ENCODE data around the gene SIDT2.

Gene SIDT2

DNA sequence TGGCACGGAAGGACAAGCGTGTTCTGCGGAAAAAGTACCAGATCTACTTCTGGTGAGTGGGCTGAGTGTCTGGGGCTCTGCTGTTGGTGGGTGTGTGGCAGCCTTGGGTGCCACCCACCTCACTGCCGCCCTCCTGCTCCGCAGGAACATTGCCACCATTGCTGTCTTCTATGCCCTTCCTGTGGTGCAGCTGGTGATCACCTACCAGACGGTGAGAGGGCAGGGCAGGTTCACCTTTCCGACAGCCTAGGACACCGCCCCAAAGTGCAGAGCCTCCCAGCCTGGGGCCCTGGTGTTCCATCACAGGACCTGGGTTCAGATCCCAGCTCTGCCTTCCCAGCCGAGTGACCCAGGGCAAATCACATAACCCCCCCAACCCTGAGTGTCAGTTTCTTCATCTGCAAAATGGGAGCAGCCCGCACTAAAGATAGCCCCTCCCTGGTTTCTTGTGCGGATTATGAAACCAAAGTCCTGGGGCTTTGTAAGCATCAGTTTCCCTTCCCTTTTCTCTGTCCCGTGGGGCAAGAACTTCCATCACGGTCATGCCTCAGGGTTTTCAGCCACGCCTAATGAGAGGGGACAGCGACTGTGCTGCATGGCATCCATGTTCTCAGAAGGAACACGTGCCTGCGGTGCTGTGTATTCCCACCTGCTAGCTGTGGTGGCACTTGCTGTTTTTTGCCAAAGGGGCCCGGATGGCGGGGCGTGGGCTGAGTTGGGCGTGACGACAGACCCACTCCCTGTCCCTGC, 10.8 kb downstream of the SIDT2 start:
- DNase-seq (ENCODE audit: low spot score) = no peak

DNA sequence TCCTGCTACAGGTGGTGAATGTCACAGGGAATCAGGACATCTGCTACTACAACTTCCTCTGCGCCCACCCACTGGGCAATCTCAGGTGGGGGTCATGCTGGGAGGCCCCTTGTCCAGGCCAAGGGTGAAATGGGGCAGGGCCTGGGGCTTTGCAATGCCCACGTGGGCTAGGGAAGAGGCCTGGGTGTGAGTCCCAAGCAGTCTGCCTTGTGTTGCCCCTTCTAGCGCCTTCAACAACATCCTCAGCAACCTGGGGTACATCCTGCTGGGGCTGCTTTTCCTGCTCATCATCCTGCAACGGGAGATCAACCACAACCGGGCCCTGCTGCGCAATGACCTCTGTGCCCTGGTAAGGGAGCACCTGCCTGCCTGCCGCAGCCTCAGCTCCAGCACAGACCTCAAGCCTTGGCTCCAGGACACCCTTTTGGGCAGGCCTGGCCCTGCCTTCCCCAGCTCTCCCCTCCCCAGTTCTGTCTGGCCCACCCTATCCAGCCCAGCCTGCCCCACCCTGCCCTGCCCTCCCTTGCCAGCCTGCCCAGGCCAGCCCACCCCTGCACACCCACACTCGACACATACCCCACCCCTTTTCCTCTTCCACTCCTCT, 11.5 kb downstream of the SIDT2 start:
- no peak for DNase-seq (ENCODE audit: low spot score)

DNA sequence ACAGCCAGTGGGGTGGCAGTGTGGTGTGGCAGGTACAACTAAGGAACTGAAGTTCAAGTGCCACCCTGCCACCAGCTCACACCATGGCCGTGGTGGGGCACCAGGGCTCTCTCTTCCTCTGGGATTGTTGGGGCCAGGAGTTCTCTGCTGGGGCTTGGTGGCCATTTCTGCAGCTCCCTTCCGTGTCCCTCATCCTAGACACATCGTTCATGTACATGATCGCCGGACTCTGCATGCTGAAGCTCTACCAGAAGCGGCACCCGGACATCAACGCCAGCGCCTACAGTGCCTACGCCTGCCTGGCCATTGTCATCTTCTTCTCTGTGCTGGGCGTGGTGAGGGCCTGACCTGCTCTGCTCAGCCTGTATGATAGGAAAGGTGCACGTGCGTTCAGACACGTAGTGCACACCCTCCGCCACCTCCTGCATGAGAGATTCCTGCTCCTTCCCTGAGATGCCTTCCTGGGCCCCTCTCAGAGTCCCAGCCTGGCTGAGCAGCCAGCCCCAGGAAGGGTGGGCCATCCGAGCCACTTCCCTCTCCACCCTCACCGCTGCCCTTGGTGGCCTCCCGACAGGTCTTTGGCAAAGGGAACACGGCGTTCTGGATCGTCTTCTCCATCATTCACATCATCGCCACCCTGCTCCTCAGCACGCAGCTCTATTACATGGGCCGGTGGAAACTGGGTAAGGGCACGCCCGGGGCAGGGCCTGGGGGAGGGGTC, 13.3 kb downstream of the SIDT2 start:
- DNase-seq (ENCODE audit: low spot score) = no peak

DNA sequence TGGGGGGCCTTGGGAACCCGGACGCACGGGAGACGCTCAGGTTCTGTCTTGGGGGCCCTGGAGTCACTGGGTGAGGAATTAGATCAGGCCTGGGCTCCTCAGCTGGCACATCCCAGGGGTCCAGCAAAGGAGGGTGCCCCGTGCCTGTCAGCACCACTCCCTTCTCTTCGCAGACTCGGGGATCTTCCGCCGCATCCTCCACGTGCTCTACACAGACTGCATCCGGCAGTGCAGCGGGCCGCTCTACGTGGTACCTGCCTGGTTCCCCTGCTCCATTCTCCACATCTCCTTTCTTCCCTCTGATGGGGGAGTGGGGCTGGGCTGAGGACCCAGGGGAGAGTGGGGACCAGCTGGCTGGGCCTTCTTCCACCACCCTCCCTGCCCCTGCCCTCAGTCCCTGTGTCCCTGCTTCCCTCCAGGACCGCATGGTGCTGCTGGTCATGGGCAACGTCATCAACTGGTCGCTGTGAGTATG, 13.9 kb downstream of the SIDT2 start:
- no peak for DNase-seq (ENCODE audit: low spot score)

DNA sequence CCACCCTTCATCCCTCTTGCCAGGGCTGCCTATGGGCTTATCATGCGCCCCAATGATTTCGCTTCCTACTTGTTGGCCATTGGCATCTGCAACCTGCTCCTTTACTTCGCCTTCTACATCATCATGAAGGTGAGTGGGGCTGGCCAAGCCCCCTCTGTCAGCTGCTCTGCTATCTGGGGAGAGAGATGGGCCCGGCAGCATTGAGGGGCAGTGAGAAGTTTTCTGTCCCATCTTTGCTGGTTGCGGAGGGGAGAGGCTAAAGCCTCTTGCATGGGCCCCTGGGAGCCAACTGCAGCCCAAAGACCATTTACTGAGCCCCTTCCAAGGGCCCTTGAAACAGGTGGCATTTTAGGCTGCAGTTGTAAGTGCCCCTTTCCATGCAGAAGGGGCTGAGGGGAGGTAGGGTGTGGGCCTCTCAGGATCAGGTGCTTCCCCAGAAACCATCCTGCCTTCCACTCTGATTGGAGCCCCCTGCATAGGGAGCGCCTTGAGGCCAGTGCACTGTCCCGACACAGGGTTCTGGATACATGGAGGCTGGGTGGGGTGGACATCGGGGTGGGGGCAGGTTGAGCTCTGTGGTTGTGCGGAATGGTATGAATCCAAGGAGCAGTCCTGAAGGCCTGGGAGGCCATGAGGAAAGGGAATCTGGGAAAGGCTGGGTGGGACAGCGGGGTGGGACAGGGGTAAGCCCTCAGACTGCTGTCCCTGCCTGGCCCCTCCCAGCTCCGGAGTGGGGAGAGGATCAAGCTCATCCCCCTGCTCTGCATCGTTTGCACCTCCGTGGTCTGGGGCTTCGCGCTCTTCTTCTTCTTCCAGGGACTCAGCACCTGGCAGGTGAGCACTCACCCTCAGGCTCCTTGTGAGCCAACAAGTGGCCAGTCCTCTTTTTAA, 14.8 kb downstream of the SIDT2 start:
- no peak for DNase-seq (ENCODE audit: low spot score)

DNA sequence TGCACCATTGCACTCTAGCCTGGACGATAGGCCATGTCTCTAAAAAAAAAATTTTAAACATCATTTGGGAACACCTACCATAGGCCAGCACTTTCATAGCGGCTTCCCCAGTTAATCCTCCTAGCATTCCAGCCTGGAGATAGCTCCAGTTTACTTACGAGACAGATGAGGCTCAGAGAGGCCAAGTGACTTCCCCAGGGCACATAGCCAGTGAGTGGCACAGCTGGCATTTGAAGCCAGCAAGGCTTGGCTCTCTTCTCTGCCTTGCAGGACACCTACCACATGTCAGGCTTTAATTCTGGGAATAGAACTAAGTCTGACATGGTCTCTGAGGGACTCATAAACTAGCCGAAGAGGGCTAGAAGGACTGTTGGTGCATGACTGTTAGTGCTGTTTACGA, 15.7 kb downstream of the SIDT2 start:
- DNase-seq (ENCODE audit: low spot score) = no peak

DNA sequence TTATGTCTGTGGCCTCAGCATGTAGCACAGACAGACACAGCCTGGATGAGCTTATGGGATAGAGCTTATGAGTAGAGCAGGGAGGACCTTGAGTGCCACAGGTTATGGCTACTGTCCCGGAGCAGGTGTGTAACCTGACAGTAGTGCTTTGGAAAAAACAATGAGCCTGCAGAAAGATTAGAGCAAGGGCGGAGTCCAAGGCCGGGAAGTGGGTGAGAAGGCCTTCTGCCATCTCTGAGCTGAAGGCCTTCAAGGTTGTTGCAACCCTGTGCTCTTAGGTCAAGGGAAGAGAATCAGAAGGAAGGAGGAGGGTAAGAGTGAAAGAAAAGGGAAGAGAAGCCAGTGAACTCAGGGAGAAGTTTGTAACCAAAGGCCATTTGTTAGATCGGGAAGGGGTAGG, 16.7 kb downstream of the SIDT2 start:
- no peak for DNase-seq (ENCODE audit: low spot score)

DNA sequence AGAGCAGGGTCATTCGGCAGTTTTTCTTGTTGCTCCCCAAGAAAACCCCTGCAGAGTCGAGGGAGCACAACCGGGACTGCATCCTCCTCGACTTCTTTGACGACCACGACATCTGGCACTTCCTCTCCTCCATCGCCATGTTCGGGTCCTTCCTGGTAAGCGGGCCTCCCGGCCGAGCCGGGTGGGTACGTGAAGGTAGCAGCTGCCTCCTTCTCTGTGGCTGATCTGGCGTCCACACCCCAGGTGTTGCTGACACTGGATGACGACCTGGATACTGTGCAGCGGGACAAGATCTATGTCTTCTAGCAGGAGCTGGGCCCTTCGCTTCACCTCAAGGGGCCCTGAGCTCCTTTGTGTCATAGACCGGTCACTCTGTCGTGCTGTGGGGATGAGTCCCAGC, 17.2 kb downstream of the SIDT2 start:
- no peak for DNase-seq (ENCODE audit: low spot score)

DNA sequence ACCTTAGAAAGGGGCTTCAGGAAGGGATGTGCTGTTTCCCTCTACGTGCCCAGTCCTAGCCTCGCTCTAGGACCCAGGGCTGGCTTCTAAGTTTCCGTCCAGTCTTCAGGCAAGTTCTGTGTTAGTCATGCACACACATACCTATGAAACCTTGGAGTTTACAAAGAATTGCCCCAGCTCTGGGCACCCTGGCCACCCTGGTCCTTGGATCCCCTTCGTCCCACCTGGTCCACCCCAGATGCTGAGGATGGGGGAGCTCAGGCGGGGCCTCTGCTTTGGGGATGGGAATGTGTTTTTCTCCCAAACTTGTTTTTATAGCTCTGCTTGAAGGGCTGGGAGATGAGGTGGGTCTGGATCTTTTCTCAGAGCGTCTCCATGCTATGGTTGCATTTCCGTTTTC, 18.5 kb downstream of the SIDT2 start:
- DNase-seq (ENCODE audit: low spot score) = no peak

DNA sequence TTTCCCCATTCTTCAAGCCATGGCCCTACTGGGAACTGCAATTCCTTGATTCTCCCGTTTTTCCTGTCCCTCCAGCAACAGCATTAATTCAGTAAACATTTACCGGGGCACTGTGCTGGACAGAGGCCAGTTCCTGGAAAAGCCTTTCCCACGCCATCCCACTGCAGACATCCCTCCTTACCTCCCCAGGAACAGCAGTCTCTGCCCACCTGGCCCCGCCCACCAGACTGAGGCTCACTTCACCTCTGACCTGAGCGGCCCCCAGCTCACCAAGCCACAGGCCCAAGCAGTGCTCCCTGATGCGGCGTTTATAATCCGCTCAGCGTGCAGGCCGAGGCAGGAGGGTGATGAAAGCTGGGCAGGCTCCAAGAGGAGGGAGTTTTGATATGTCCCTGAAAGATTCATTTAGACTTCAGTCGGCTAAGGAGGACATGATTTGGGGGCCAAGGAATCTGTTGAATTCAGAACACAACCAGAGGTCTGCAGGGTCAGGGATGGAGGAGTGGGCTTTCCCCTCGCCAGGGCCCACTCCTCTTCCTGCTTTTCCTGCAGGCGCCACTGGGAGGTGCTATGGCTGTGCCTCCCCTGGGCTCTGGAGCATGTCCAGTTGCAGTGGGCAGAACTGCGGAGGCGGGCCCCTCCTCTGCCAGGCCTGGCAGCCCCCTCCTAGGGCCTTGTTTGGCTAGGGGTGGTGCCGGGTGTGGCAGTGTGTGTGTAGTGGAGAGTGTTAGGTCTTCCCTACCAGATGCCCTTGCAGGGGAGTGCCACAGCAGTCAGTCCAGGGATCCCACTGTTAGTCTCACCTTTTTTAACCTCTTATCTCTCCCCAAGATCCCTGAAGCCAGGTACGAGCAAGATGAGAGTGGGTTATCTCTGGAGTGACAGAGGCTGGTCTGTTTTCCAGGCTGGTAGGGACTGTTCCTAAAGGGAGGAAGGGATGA, 19.2 kb downstream of the SIDT2 start:
- DNase-seq (ENCODE audit: low spot score) = no peak

DNA sequence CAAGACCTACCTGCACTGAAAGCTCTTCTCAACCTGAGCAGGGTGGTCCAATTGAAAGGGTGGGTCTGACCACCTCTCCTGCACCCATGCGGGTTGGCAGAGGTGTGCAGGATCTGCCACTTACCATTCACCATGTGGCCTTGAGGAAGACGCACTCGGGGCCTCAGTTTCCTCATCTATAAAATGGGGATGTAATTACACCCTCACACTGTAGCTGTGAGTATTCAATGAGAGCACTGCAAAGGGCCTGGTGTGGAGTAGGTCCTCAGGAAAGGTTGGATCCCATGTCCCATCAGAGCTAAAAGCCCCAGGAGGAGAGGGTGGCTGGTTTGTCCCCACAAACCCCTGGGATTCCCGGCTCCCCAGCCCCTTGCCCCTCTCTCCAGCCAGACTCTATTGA, 20.1 kb downstream of the SIDT2 start:
- no peak for DNase-seq (ENCODE audit: low spot score)

DNA sequence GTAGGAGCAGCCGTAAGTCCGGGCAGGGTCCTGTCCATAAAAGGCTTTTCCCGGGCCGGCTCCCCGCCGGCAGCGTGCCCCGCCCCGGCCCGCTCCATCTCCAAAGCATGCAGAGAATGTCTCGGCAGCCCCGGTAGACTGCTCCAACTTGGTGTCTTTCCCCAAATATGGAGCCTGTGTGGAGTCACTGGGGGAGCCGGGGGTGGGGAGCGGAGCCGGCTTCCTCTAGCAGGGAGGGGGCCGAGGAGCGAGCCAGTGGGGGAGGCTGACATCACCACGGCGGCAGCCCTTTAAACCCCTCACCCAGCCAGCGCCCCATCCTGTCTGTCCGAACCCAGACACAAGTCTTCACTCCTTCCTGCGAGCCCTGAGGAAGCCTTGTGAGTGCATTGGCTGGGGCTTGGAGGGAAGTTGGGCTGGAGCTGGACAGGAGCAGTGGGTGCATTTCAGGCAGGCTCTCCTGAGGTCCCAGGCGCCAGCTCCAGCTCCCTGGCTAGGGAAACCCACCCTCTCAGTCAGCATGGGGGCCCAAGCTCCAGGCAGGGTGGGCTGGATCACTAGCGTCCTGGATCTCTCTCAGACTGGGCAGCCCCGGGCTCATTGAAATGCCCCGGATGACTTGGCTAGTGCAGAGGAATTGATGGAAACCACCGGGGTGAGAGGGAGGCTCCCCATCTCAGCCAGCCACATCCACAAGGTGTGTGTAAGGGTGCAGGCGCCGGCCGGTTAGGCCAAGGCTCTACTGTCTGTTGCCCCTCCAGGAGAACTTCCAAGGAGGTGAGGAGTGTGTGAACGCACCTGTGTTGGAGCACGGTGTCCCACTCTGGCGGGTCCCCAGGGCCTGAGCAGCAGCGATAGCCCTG, 20.7 kb downstream of the SIDT2 start, which contains the start of gene TAGLN:
TAGLN (plus strand) TSS at position 318 of the 863 bp plus-strand sequence. CDS start 3,644 bp downstream, outside the sequence.
- DNase-seq (ENCODE audit: low spot score) = no peak

DNA sequence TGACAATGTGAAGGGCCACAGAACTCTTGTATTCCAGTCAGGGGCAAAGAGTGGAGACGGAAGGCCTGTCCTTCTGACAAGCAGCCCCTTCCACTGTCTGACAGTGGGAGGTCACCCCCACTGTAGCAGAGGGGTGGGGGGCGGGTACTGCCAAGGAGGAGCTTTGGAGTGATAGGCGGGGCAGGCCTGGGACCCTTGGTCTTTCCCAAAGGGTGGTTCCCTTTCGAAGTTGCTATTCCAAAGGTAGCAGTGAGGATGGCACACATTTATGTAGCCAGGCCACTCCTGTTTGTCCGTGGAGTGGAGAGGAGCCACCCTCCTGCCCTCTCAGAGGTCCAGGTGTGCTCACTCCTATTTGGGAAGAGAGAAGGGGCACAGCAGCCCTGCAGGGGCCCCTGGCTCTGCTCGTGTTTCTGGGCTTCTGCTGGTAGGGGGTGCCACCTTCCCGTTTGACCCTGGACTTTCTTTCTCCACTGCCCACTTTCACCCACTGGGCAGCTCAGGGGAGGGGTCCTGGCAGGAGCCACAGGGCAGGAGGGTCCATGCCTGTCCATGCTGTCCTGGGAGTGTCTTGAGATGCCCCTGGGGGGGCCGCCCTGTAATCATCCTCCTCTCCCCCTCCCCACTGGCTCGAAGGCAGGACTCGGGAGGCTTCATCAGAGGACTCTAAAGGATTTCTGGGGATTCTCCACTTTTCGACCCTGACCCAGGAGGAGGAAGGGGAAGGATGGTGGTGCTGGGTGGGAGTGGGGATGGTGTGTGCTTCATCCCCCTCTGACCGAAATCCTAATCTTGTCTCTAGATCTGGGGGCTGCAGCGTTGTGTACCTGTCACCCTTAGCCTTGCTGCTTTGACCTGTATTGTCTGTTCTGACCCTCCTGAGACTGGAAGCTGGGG, 21.6 kb downstream of the SIDT2 start:
- DNase-seq (ENCODE audit: low spot score) = no peak

DNA sequence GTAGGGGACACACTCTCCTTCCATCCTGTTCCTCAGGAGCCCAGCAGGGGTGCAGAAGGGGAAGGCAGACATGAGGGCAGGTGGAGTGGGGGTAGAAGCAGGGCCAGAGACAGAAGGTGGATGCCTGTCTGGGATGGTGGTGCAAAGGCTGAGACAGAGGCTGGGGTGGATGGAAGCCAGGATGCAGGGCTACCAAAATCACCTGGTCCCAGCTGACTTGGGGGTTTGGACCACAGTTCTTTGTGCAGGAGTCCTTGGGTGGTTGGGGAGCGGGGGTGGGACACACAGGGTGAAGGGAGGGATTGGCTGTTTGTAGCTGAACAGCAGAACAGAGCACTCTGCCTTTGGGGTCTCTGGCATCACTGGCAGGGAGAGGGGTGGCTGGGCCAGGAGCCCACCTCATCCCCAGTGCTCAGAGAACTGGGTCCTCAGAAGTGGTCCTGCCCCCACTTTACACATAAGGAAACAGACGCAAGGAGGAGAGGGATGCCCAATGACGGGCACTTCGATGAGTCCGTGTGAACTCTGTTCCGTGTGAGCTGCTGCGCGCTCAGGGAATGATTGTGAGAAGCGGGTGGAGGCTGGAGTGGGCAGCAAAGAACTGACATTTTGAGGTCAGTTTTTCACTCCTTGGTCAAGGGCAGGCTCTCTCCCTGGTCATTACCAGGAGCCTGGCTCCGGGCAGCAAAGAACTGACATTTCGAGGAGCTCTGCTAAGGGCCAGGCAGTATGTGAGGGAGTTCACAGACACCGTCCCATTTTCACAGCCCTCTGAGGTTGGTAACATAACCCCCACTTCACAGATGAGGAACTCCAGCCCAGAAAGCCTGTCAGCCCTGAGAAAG, 22.5 kb downstream of the SIDT2 start:
- no peak for DNase-seq (ENCODE audit: low spot score)

DNA sequence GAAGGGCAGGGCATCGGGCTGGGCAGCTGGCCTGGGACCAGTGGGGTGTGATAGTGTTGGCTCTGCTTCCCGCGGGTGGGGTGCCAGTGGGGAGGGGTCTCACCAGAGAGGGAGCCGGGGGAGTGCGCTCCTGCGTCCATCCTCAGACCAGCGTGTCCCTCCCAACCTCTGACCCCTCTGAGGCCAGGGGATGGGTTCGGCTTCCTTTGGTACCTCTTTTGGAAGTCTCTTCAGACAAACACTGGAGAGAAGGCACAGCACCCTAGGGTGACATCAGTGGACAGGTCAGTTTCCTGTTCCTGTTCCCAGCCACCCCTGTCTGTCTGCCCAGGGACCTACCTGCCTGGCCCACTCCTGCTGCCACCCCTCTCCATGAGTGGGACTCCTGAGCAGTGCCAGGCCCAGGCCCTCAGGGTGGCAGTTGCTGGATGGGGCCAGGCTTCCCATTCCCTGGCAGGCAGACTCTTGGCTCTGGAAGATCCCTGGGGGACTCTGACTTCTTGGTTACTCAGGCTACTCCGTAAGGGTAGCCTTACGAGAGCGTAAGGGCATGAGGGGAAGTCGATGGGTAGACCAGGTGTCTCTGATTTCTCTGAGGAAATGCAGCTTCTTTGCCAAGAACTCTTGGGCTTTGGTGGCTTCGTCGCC, 23.2 kb downstream of the SIDT2 start:
- no peak for DNase-seq (ENCODE audit: low spot score)

DNA sequence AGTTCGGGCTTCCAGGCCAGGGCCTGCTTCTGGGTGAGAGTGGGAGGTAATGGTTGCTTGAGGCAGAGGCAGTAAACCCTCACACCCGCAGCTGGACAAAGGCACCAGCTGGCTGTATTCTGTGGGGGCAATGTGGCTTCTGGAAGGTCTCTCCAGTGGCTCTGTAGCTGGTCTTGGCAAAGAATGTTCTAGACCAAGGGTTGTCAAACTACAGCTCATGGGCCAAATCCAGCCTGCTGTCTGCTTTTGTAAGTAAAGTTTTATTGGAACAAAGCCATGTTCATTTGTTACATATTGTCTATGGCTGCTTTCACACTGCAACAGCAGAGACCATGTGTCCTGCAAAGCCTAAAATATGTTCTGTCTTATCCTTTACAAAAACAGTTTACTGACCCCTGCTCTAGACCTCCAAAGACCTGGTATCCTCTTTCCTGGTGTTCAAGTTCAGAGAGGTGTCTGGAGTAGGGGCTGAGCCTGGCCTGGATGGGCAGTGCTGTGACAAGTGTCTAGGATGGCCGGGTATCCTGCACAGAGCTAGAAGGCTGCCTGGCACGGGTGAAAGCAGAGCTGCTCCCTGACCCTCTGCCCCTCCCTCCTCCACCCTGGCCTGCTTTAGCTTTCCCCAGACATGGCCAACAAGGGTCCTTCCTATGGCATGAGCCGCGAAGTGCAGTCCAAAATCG, 24.0 kb downstream of the SIDT2 start:
- DNase-seq (ENCODE audit: low spot score) = no peak

DNA sequence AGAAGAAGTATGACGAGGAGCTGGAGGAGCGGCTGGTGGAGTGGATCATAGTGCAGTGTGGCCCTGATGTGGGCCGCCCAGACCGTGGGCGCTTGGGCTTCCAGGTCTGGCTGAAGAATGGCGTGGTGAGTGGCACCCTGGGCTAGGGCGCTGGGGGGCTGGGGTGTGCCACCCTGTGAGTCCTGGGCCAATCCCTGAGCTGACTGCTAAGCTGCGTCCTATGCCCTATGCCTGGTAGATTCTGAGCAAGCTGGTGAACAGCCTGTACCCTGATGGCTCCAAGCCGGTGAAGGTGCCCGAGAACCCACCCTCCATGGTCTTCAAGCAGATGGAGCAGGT, 24.5 kb downstream of the SIDT2 start:
- DNase-seq (ENCODE audit: low spot score) = no peak

Data from COLO829 (cell line).